Measurements from ENCODE around the gene ARHGAP6.
"Not testable (repeated sequence)": the region's sequence is repeated elsewhere in the genome, so short reads cannot be mapped to it uniquely, and the experiment has no call there.

The ARHGAP6 gene

GRCh38 chrX:11269006-11269405 lies 396.7 kb downstream of the ARHGAP6 start:
- H3K4me3 Mint-ChIP-seq: no peak overlapping the region
- H3K36me3 Mint-ChIP-seq: no peaks in the 10 kb centered on the region
- no peaks in the 10 kb centered on the region for H3K9me3 Mint-ChIP-seq (ENCODE audit: low read depth)
- no peaks in the 10 kb centered on the region for H3K4me1 Mint-ChIP-seq (ENCODE audit: low read depth)
- no peaks in the 10 kb centered on the region for H3K27me3 Mint-ChIP-seq
- no peak overlapping the region for H3K27ac Mint-ChIP-seq

GRCh38 chrX:11267425-11267824 lies 398.3 kb downstream of the ARHGAP6 start:
- no peaks in the 10 kb centered on the region for H3K4me1 Mint-ChIP-seq (ENCODE audit: low read depth)
- H3K27me3 Mint-ChIP-seq: no peaks in the 10 kb centered on the region
- H3K27ac Mint-ChIP-seq: no peak overlapping the region
- no peaks in the 10 kb centered on the region for H3K36me3 Mint-ChIP-seq
- no peak overlapping the region for H3K4me3 Mint-ChIP-seq
- no peaks in the 10 kb centered on the region for H3K9me3 Mint-ChIP-seq (ENCODE audit: low read depth)

GRCh38 chrX:11266573-11267003 lies 399.1 kb downstream of the ARHGAP6 start:
- H3K36me3 Mint-ChIP-seq: no peaks in the 10 kb centered on the region
- H3K9me3 Mint-ChIP-seq (ENCODE audit: low read depth): no peaks in the 10 kb centered on the region
- H3K27me3 Mint-ChIP-seq: no peaks in the 10 kb centered on the region
- H3K4me1 Mint-ChIP-seq (ENCODE audit: low read depth): no peaks in the 10 kb centered on the region
- H3K4me3 Mint-ChIP-seq: no peak overlapping the region
- no peak overlapping the region for H3K27ac Mint-ChIP-seq

GRCh38 chrX:11265352-11265751 lies 400.4 kb downstream of the ARHGAP6 start:
- H3K27ac Mint-ChIP-seq: no peak overlapping the region
- no peak overlapping the region for H3K4me3 Mint-ChIP-seq
- no peaks in the 10 kb centered on the region for H3K27me3 Mint-ChIP-seq
- H3K36me3 Mint-ChIP-seq: no peaks in the 10 kb centered on the region
- no peaks in the 10 kb centered on the region for H3K9me3 Mint-ChIP-seq (ENCODE audit: low read depth)
- H3K4me1 Mint-ChIP-seq (ENCODE audit: low read depth): no peaks in the 10 kb centered on the region

- no peaks in the 10 kb centered on the region for H3K9me3 Mint-ChIP-seq (ENCODE audit: low read depth)
- H3K4me1 Mint-ChIP-seq (ENCODE audit: low read depth): no peaks in the 10 kb centered on the region
- no peaks in the 10 kb centered on the region for H3K27me3 Mint-ChIP-seq
- H3K4me3 Mint-ChIP-seq: no peak overlapping the region
- H3K27ac Mint-ChIP-seq: no peak overlapping the region
- no peaks in the 10 kb centered on the region for H3K36me3 Mint-ChIP-seq
These were observed 400.8 kb downstream of the ARHGAP6 start for GRCh38 chrX:11264925-11265324.

- Mint-ChIP-seq H3K9me3 (ENCODE audit: low read depth) (no peaks in the 10 kb centered on the region), H3K27me3 (no peaks in the 10 kb centered on the region), H3K27ac (no peak overlapping the region), H3K4me3 (no peak overlapping the region), H3K4me1 (ENCODE audit: low read depth) (no peaks in the 10 kb centered on the region), H3K36me3 (no peaks in the 10 kb centered on the region)
These were observed 404.5 kb downstream of the ARHGAP6 start for GRCh38 chrX:11261260-11261659.

- H3K9me3 Mint-ChIP-seq (ENCODE audit: low read depth): no peaks in the 10 kb centered on the region
- H3K4me3 Mint-ChIP-seq: no peak overlapping the region
- H3K27me3 Mint-ChIP-seq: no peaks in the 10 kb centered on the region
- H3K36me3 Mint-ChIP-seq: no peaks in the 10 kb centered on the region
- no peak overlapping the region for H3K27ac Mint-ChIP-seq
- no peaks in the 10 kb centered on the region for H3K4me1 Mint-ChIP-seq (ENCODE audit: low read depth)
These were observed 406.3 kb downstream of the ARHGAP6 start for GRCh38 chrX:11259437-11259836.

- H3K4me1 Mint-ChIP-seq (ENCODE audit: low read depth): no peaks in the 10 kb centered on the region
- H3K9me3 Mint-ChIP-seq (ENCODE audit: low read depth): no peaks in the 10 kb centered on the region
- no peaks in the 10 kb centered on the region for H3K36me3 Mint-ChIP-seq
- H3K4me3 Mint-ChIP-seq: no peak overlapping the region
- H3K27me3 Mint-ChIP-seq: no peaks in the 10 kb centered on the region
- H3K27ac Mint-ChIP-seq: no peak overlapping the region
These were observed 408.0 kb downstream of the ARHGAP6 start for GRCh38 chrX:11257711-11258110.

GRCh38 chrX:11257290-11257689 lies 408.4 kb downstream of the ARHGAP6 start:
- H3K36me3 Mint-ChIP-seq: no peaks in the 10 kb centered on the region
- H3K27me3 Mint-ChIP-seq: no peaks in the 10 kb centered on the region
- H3K27ac Mint-ChIP-seq: no peak overlapping the region
- no peak overlapping the region for H3K4me3 Mint-ChIP-seq
- no peaks in the 10 kb centered on the region for H3K9me3 Mint-ChIP-seq (ENCODE audit: low read depth)
- no peaks in the 10 kb centered on the region for H3K4me1 Mint-ChIP-seq (ENCODE audit: low read depth)

- Mint-ChIP-seq H3K4me1 (ENCODE audit: low read depth) (no peaks in the 10 kb centered on the region), H3K9me3 (ENCODE audit: low read depth) (no peaks in the 10 kb centered on the region), H3K27ac (no peak overlapping the region), H3K4me3 (no peak overlapping the region), H3K36me3 (no peaks in the 10 kb centered on the region), H3K27me3 (no peaks in the 10 kb centered on the region)
These were observed 411.2 kb downstream of the ARHGAP6 start for GRCh38 chrX:11254417-11255109.

- H3K4me1 Mint-ChIP-seq (ENCODE audit: low read depth): no peaks in the 10 kb centered on the region
- no peak overlapping the region for H3K4me3 Mint-ChIP-seq
- no peaks in the 10 kb centered on the region for H3K36me3 Mint-ChIP-seq
- H3K9me3 Mint-ChIP-seq (ENCODE audit: low read depth): no peaks in the 10 kb centered on the region
- peaks cover 5% of the 10 kb centered on the region for H3K27me3 Mint-ChIP-seq
- no peak overlapping the region for H3K27ac Mint-ChIP-seq
These were observed 421.1 kb downstream of the ARHGAP6 start for GRCh38 chrX:11244636-11245035.

GRCh38 chrX:11242704-11243103 lies 423.0 kb downstream of the ARHGAP6 start:
- peaks cover 5% of the 10 kb centered on the region for H3K27me3 Mint-ChIP-seq
- no peaks in the 10 kb centered on the region for H3K36me3 Mint-ChIP-seq
- no peak overlapping the region for H3K4me3 Mint-ChIP-seq
- H3K4me1 Mint-ChIP-seq (ENCODE audit: low read depth): no peaks in the 10 kb centered on the region
- no peaks in the 10 kb centered on the region for H3K9me3 Mint-ChIP-seq (ENCODE audit: low read depth)
- no peak overlapping the region for H3K27ac Mint-ChIP-seq

- peaks cover 5% of the 10 kb centered on the region for H3K27me3 Mint-ChIP-seq
These were observed 424.0 kb downstream of the ARHGAP6 start for GRCh38 chrX:11241720-11242119.

GRCh38 chrX:11239230-11239629 lies 426.5 kb downstream of the ARHGAP6 start:
- no peaks in the 10 kb centered on the region for H3K36me3 Mint-ChIP-seq
- H3K27me3 Mint-ChIP-seq: peaks cover 2% of the 10 kb centered on the region
- H3K4me1 Mint-ChIP-seq (ENCODE audit: low read depth): no peaks in the 10 kb centered on the region
- no peaks in the 10 kb centered on the region for H3K9me3 Mint-ChIP-seq (ENCODE audit: low read depth)
- H3K27ac Mint-ChIP-seq: no peak overlapping the region
- no peak overlapping the region for H3K4me3 Mint-ChIP-seq

More at GRCh38 chrX:11241720-11242119, 424.0 kb downstream of the ARHGAP6 start:
- Mint-ChIP-seq H3K9me3 (ENCODE audit: low read depth) (no peaks in the 10 kb centered on the region), H3K27ac (no peak overlapping the region), H3K36me3 (no peaks in the 10 kb centered on the region), H3K4me1 (ENCODE audit: low read depth) (no peaks in the 10 kb centered on the region), H3K4me3 (no peak overlapping the region)

- not testable (repeated sequence) for H3K27ac Mint-ChIP-seq; H3K36me3 Mint-ChIP-seq; H3K27me3 Mint-ChIP-seq; H3K4me1 Mint-ChIP-seq (ENCODE audit: low read depth); H3K4me3 Mint-ChIP-seq; H3K9me3 Mint-ChIP-seq (ENCODE audit: low read depth)
These were observed 430.3 kb downstream of the ARHGAP6 start for GRCh38 chrX:11235377-11235776.

GRCh38 chrX:11215191-11215921 lies 450.4 kb downstream of the ARHGAP6 start:
- H3K27me3 Mint-ChIP-seq: peaks cover 2% of the 10 kb centered on the region
- H3K4me3 Mint-ChIP-seq: no peak overlapping the region
- H3K9me3 Mint-ChIP-seq (ENCODE audit: low read depth): peaks cover 4% of the 10 kb centered on the region
- H3K4me1 Mint-ChIP-seq (ENCODE audit: low read depth): no peaks in the 10 kb centered on the region
- H3K36me3 Mint-ChIP-seq: no peaks in the 10 kb centered on the region
- no peak overlapping the region for H3K27ac Mint-ChIP-seq

All from activated naive CD8-positive, alpha-beta T cell (primary cell).